Measurements from ENCODE around the gene U2AF2.

The U2AF2 gene

DNA sequence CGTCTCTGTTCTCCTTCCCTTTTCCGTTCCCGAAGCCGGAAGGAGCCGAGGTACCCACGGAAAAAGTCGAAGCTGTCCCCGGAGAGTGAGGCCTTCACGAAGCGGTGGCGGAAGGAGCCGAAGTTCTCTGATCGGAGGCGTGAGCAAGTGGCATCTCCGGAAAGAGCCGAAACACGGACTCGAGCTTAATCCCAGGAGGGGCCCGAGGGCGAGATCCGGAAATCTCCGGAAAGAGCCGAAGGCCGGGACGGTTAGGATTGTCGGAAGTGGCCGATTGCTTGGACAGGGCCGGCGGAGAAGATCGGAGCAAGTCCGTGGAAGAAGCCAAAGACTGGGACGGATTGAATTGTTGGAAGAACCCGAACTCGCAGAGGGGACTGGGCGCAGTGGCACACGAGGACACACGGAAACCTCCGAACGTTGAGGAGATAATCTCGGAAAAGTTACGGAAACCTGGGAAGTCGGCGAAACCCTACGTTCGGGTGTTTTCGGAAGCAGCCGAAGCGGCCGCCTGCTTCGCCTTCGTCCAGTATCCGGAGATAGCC lies 440 bp upstream of the U2AF2 start:
- DNase-seq (ENCODE audit: low read depth, low spot score), result peak; percentile 95
- peak overlapping the region; percentile 98 for H3K27ac ChIP-seq

GRCh38 chr19:55655648-55656040 lies 809 bp downstream of the U2AF2 start:
- H3K27ac ChIP-seq, result peak overlapping the region; percentile 98
- DNase-seq (ENCODE audit: low read depth, low spot score), result no peak

GRCh38 chr19:55656552-55656951 lies 1.7 kb downstream of the U2AF2 start:
- DNase-seq (ENCODE audit: low read depth, low spot score), result no peak
- no peak overlapping the region for H3K27ac ChIP-seq

- DNase-seq (ENCODE audit: low read depth, low spot score), result no peak
Measured at GRCh38 chr19:55656988-55657747, 2.3 kb downstream of the U2AF2 start.

GRCh38 chr19:55658846-55659459 lies 4.1 kb downstream of the U2AF2 start:
- no peak overlapping the region for H3K27ac ChIP-seq
- no peak for DNase-seq (ENCODE audit: low read depth, low spot score)

More at GRCh38 chr19:55656988-55657747, 2.3 kb downstream of the U2AF2 start:
- H3K27ac ChIP-seq, result no peak overlapping the region

GRCh38 chr19:55659822-55660221 lies 5.0 kb downstream of the U2AF2 start:
- DNase-seq (ENCODE audit: low read depth, low spot score), result no peak
- H3K27ac ChIP-seq, result no peak overlapping the region

GRCh38 chr19:55660404-55660803 lies 5.6 kb downstream of the U2AF2 start:
- no peak overlapping the region for H3K27ac ChIP-seq
- DNase-seq (ENCODE audit: low read depth, low spot score), result no peak

DNA sequence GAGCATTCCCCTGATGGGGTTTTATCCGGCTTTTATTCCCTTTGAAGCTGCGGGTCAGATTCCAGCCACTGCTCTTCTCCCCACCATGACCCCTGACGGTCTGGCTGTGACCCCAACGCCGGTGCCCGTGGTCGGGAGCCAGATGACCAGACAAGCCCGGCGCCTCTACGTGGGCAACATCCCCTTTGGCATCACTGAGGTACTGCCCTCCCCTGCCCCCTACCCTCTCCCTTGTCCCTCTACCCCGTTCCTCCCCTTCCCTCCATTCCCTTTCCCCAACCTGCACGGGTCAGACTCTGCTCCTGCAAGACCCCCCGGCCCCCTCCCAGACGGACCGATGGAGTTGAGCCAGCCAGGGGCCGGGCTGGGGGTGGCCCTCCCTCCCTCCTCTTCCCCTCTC lies 6.2 kb downstream of the U2AF2 start:
- no peak for DNase-seq (ENCODE audit: low read depth, low spot score)
- H3K27ac ChIP-seq, result no peak overlapping the region

DNA sequence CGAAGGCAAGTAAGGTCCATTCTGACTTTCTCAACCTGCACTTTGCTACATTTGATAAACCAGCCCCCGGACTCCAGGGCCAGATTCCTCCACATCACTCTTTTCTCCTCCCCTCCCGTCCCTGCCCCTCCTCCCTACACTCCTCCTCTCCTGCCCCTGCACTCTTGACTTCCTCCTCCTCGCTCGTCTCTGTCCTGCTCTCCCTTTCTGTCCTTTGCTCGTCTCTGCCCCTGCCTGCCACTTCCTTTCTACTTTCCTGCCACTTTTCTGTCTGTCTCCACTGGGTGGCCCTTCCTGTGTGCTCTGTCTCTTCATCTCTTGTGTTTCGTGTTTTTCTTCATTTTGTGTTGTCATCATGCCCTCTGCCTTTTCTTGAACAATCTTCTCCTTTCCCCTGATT lies 7.0 kb downstream of the U2AF2 start:
- DNase-seq (ENCODE audit: low read depth, low spot score), result no peak
- no peak overlapping the region for H3K27ac ChIP-seq

GRCh38 chr19:55663846-55664536 lies 9.2 kb downstream of the U2AF2 start:
- DNase-seq (ENCODE audit: low read depth, low spot score), result no peak
- H3K27ac ChIP-seq, result no peak overlapping the region

DNA sequence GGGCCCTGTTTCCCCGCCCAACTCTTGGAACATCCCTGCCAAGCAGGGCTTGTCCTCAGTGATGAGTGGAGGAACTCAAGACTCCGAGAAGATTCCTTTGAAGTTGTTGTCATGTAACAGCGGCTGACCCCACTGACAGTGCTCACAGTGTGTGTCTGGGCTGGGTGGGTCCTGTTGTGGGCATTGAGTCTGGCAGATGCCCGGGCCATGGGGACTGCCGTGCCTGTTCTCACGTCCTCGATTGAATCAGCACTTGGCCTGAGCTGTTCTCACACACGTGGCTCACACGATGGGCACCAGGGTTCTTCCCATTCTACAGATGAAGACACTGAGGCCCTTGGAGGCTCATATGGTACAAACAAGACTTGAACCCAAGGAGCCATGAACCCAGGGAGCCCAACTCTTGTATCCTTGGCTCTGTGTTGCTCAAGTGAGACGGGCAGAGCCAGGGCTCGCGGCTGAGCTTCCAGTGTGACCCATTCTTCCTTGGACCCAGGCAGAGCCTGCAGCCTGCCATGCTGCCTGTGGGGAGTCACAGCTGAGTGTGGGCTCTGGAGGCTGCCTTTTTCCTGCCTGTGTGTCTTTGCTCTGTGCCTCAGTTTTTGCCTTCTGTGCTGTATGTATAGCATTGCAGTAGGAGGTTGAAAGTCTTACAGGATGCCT lies 11.6 kb downstream of the U2AF2 start:
- H3K27ac ChIP-seq, result no peak overlapping the region
- DNase-seq (ENCODE audit: low read depth, low spot score), result no peak

GRCh38 chr19:55667006-55667381 lies 12.2 kb downstream of the U2AF2 start:
- H3K27ac ChIP-seq, result no peak overlapping the region
- DNase-seq (ENCODE audit: low read depth, low spot score), result no peak

- no peak for DNase-seq (ENCODE audit: low read depth, low spot score)
- H3K27ac ChIP-seq, result peak overlapping the region; percentile 16
Measured at GRCh38 chr19:55667511-55667910, 12.7 kb downstream of the U2AF2 start.

DNA sequence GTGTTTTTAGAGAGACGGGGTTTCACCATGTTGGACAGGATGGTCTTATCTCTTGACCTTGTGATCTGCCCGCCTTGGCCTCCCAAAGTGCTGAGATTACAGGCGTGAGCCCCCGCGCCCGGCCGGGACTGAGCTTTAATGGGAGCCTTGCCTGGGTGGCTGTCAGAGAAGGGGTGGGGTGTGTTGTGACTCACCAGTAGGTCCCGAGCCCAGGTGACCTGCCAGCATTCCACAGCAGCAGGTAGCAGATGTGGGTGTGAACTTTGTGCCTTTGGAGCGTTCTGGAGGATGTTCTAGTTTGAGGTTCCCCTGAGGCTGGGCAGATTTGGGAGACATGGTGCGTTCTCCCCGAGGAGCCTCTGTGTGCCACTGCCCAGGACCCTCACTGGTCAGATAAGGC lies 13.1 kb downstream of the U2AF2 start:
- no peak for DNase-seq (ENCODE audit: low read depth, low spot score)
- peak overlapping the region; percentile 16 for H3K27ac ChIP-seq

- peak overlapping the region; percentile 16 for H3K27ac ChIP-seq
- DNase-seq (ENCODE audit: low read depth, low spot score), result no peak
Measured at GRCh38 chr19:55668603-55669348, 13.9 kb downstream of the U2AF2 start.

GRCh38 chr19:55669418-55670279 lies 14.8 kb downstream of the U2AF2 start:
- no peak for DNase-seq (ENCODE audit: low read depth, low spot score)
- H3K27ac ChIP-seq, result no peak overlapping the region

DNA sequence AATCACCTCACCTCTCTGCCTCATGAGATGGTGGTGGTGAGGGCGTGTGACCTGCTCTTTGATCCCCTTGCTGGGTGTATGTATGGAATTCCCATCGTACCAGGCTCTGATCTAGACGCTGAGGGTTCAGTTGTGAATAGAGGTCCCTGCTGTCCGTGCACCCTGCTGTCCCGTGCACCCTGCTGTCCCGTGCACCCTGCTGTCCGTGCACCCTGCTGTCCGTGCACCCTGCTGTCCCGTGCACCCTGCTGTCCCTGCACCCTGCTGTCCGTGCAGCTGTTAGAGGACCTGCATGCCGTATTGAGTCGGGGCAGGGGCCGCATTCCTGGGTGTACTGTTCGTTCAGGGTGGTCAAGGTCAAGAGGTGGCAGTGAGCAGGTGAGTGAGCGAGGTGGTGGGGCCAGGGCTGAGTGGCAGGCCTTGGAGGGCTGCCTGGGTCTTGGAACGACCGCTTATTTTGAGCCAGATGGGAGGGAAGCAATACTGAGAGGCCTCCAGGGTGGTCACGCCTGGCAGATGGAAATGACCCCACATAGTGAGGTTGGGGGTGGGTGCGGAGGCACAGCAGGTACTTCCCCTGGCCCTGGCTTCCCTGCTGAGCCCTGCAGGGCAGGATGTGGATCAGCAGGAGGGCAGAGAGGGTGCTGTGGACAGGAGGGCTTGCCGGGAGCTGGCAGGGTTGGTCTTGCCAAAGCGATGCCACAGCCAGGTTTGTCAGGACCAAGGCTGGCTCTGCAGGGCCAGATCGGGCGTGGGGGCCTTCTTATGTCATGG lies 15.6 kb downstream of the U2AF2 start:
- no peak overlapping the region for H3K27ac ChIP-seq
- DNase-seq (ENCODE audit: low read depth, low spot score), result no peak

DNA sequence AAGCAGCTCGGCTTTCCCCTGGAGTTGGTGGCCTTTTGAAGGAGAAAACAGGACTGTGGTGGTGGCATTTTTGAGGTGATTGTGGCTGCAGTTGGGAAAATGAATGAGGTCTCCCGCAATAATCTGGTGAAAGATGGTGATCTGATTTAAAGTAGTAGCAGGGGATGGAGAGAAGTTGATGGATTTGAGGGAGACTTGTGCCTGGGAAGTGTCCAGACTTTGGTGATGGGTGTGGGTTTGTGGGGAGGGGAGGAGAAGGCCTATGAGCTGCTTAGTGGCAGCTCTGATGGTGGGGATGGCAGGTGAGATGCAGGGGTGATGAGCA lies 16.2 kb downstream of the U2AF2 start:
- no peak overlapping the region for H3K27ac ChIP-seq
- no peak for DNase-seq (ENCODE audit: low read depth, low spot score)
